Measurements from ENCODE around the gene SIK3.

Gene SIK3

DNA sequence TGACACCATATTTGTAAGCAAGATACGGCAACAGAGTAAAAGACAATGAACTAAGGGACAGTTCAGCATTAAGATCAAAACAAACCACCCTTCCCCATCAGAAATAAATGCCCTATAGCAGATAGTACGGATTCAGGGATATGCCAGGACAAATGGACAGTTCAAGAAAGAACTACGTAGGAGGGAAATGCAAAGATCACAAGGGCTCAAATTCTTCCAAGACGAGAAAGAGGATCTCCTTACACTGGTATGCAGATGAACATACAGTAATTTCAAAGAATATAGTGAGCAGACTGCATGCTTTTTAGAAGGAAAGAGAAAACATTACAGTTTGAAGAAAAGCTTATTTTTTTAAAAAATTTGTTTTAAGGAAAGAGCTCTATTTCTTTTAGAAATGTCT lies 136.1 kb downstream of the SIK3 start:
- DNase-seq, result no peak

DNA sequence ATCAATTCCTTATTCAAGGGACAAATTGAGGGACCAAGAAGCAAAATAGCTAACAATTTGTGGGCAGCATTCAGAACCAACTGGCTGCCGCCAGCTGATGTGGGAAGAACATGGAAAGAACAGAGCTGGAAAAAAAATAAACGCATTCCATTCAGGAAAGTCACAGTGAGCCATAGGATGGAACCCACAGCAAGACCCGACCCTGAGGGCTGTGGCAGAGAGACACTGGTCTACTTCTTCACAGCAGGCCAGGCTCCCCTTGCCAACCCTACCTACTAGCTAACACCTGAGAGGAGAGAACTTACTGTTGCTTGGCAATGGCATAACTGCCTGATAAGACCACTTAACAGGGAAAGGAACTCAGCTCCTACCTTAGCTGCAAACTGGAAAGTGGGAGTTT lies 137.3 kb downstream of the SIK3 start:
- DNase-seq, result no peak

DNA sequence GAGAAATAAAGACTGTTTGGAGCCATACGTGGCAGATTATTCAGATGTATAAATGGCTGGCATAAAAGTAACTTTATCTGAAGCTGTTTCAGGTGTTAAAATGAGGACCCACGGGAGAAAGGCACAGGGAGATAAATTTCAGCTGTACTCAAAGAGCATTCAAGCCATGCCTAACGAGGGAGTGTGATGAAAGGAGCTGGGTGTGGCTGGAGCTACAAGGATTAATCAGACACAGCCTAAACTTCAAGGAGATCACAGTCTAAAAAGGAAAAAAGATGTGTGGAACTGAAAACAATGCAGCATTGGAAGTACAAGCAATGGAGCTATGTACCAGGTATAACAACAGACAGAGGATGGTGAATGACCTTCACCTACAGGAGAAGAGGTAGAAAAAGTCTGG lies 140.0 kb downstream of the SIK3 start:
- no peak for DNase-seq

DNA sequence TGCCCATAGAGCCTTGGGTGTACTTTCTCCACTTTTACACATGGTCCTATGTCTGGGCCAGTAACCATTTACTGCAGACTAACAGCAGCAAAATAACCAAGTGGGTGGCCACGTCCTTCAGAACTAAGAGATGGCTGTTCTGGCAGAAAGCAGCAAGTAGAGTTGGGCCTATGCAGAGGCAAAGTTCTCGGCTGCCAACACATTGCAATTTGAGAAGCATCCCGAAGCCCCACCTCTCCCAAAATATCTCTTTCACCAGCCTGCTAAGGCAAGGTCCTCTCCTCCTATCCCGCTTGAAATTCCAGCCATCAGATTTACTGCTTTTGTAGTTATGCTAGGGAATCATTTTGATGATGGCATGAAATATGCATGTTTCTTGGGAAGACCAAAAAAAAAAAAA lies 142.3 kb downstream of the SIK3 start:
- DNase-seq, result no peak

GRCh38 chr11:116955548-116955947 lies 142.7 kb downstream of the SIK3 start:
- peak in 1 of 5 experiments; percentile 28 for DNase-seq

DNA sequence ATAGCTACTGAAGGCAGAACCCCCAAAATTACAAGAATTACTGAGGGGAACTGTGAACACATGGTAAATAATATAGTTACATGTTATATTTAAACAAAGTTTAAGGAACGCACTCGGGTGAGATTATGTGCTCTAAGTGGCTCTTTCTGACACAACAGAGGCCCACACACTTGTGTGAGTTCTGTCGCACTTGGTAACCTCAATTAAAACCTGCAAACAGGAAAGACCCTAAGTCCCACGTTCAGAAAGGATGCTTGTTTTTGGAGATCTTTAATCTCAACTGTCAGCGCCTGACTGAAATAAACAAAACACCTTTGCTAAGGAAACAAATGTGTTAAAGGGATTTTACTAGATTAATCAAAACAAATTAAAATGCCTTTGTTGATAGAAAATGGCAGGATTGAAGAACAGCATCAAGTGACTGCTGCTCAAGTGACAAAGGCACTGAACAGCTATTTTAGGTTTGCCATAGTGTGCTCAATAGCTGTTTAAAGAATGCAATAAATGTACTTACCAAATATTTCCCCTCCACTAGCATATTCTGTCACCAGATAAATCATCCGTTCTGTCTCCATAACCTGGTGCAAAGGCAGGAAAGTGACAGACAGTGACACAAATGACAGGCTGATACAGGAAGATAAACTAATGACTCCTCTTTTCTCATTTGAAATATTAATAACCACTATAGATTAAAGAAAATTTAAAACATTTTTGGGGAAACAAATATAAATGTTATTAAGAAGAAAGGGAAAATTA lies 144.5 kb downstream of the SIK3 start:
- DNase-seq, result peak in 1 of 5 experiments; percentile 44

DNA sequence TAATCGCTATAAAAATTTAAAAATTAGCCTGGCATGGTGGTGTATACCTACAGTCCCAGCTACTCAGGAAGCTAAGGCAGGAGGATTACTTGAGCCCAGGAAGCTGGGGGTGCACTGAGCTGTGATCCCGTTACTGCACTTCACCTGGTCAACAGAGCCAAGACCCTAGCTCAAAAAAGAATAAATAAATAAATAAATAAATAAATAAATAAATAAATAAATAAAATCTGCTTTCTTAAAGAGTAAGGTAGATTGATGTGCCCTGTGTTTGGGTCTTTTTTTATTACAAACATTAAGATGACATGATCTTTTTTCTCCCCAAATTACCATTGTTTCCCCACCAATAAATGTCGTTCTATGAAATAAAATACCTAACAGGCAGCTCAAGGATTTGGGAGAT lies 146.5 kb downstream of the SIK3 start:
- no peak for DNase-seq

DNA sequence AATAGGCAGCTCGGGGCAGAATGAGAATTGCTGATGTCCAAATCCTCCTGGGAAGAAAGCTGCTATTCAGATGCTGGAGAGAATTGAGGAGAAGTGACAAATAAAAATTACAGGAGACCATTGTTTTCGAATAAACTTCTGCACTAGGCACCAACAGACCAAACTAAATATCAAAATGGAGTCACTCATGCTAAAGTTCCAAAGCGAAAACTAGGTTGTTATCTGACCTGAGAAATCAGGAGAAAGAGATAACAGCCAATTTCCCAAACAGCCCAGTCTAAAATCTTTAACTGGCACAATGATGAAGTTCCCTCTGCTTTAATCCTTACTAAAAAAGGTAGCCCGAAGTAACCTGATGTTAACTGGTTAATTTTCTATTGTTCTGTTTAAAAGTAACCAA lies 148.0 kb downstream of the SIK3 start:
- no peak for DNase-seq

- peak in 1 of 5 experiments; percentile 71 for DNase-seq
Observed at GRCh38 chr11:116948391-116948790, 149.8 kb downstream of the SIK3 start.

DNA sequence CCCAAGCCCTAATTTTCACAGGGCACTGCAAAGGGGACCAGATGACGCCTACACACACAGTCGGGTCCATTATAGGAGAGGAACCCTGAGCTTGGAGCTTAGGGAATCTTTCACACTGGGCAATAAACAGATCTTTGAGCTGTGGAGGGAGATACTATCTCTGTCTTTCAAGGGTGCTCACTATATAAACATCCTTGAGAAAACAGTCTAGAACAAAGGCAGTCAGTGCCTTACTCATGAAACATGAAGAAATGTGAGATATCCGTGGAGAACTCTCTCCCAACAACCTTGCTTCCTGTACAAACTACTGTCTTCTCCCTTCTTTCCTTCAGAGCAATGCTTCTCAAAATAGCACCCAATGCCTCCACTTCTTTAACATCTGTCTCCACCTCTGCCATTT lies 151.8 kb downstream of the SIK3 start:
- no peak for DNase-seq

DNA sequence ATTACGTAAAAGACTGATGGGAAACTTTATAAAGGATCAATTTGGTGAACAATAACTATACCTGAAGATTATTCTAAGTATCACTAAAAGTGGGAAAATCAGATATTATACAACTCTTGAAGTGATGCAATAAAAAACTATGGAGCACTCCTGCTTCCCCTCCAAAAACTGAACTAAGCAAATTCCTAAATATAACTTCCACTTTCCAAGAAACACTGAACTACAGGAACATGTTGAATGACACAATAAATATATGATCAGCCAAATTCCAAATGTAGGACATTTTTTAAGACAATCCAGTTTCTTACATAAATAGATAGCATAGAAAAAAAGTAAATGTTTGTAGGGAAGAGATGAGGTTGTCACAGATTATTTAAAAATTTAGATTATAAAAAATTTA lies 158.7 kb downstream of the SIK3 start:
- DNase-seq, result no peak

DNA sequence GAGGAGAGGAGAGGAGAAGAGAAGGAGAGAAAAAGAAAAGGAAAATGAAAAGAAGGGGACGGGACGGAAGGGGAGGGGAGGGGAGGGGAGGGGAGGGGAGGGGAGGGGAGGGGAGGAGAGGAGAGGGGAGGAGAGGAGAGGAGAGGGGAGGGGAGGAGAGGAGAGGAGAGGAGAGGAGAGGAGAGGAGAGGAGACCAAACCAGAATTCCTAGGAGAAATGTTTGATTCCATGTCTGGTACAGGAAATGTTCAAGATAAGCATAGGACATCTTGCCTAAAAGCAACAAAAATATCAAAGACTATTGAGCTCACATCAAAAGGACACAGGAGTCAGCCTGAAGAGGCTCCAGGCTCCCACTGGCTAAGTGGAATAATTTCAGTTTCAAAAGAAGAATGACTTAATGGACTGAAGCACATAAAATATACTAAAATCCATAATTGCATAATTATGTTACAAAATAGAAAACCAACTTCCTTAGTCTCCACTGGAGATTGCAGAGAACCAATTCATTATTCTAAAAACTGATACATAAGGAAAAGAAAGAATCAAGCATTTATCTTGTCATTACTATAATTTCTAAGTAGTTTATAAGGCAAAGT lies 159.7 kb downstream of the SIK3 start:
- DNase-seq, result no peak

DNA sequence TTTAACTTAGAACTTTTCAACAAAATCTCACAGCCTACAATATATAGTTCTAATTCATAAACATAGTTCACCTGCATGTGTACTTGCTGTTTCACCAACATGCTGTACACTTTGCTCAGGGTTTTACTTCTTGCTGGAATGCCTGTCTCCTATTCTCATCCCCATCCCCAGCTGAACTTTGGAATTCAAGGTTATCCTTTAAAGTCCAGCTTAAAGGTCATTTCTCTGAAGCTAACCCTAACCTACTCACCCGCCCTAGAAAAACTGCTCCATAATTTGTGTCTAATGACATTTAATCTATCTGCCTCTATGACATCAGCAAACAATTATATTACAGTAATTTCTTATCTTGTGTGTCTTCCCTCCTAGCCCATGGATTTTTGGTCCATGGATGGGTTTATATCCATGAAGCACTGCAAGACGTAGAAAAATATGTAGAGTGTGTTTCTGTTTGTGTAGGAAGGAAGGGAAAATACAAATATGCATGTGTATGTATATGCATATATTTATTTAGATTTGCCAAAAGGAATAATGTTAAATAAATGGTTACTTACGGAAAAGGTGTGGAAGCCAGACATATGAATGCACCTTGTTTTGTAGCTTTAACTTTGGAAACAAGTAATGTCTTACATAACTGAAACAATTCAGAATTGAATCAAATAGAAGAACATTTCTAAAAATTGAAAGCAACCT lies 161.3 kb downstream of the SIK3 start:
- no peak for DNase-seq

DNA sequence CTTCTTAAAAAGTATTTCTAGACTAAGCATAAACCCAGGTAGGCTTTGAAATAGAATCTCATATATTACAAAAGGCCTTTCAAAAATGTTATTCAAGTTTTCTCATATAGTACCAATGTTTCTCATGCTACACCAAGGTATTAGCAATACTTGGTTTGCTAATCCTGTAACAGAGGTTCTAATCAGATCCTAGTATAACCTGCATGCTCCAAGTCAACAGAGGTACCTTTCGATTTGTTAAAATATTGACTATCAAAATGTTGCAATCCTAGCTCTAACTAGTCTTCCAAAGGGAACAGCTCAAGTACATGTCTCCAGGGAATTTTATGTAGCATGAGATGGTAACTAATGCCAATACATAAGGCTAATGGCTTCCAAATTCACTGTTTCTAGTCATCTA lies 162.7 kb downstream of the SIK3 start:
- no peak for DNase-seq

- no peak for DNase-seq
Observed at GRCh38 chr11:116935089-116935488, 163.1 kb downstream of the SIK3 start.

- no peak for DNase-seq
Observed at GRCh38 chr11:116933961-116934360, 164.3 kb downstream of the SIK3 start.

GRCh38 chr11:116932181-116932580 lies 166.0 kb downstream of the SIK3 start:
- DNase-seq, result peak in 1 of 5 experiments; percentile 12

DNA sequence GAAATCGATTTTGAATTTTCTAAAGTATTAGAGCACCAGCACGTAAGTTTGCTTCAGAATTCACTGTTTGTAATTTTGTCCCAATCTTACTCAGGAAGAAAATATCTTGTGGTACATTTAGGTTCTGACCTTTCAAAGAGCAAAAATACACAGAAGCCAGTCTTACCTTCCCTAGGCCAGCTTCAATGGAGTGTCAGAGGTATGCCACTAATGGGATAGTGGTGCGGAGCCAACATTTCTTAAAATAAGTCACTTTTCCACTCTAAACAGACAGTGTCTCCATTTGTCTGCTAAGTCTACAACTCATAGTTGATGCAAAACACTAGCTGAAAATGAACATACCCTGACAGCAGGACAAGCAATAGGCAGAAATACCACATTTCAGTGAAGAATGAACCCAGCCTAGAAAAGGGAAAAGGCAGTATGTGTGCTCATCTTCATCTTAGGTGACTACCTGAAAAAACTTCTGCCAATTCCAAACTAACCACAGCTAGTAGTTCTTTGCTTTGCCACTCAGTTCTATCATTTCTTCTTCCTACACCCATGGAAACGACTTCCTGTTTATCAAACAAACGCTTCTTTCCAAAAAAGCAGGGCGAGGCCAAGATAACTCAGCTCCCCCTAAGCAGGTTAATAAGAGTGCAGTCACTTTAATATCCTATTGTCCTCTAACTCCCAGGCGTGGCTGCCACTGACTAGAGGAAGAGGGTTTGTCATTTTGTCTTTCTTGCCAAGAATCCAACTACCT lies 166.8 kb downstream of the SIK3 start:
- DNase-seq, result peak in 3 of 5 experiments; percentile 29 to 81 (median 71)

GRCh38 chr11:116930586-116930985 lies 167.6 kb downstream of the SIK3 start:
- DNase-seq, result peak in 1 of 5 experiments; percentile 62

- DNase-seq, result peak in 3 of 5 experiments; percentile 13 to 87 (median 41)
Observed at GRCh38 chr11:116930177-116930576, 168.1 kb downstream of the SIK3 start.

GRCh38 chr11:116929414-116930090 lies 168.7 kb downstream of the SIK3 start:
- DNase-seq, result no peak

DNA sequence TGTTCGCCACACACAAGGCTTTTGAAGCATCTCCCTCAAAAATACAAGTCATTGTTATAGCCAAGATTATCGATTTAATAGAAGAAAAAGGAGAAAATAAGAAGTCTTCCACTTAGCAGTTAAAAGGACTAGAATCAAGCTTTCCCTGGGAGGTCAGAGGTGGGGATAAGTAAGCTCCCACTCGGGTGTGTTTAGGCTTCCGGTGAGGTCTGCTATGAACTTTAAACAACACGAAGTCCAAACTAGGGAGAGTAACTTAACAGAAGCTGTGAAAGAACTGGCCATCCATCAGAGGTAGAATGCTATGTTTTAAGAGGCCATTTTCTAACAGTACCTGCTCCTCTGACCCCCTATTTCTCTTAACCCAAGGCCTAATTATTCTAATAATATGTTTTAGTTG lies 169.4 kb downstream of the SIK3 start:
- no peak for DNase-seq

Measured in T-helper 2 cell (primary cell).